Rectal smooth muscle tissue (tissue), 1 donor: Measurements from ENCODE around the gene PXDN.

Experiments
- H3K27ac ChIP-seq: one replicate; pipeline ENCODE4 v1.7.0; 2013; ENCODE audit warnings: low read depth, low read length, inconsistent platforms
- H3K27me3 ChIP-seq: one replicate; pipeline ENCODE4 v1.7.0; 2013; ENCODE audit warnings: low read length; ENCODE audit not compliant: control insufficient read depth, insufficient read depth
- H3K36me3 ChIP-seq: one replicate; pipeline ENCODE4 v1.7.0; 2013; ENCODE audit warnings: low read length; ENCODE audit not compliant: control insufficient read depth, insufficient read depth
- H3K4me1 ChIP-seq: one replicate; pipeline ENCODE4 v1.7.0; 2013; ENCODE audit warnings: low read length; ENCODE audit not compliant: control insufficient read depth, insufficient read depth
- H3K4me3 ChIP-seq: one replicate; pipeline ENCODE4 v1.7.0; 2013; ENCODE audit warnings: low read length
- H3K9ac ChIP-seq: one replicate; pipeline ENCODE4 v1.7.0; 2013; ENCODE audit warnings: low read length

Gene PXDN

DNA sequence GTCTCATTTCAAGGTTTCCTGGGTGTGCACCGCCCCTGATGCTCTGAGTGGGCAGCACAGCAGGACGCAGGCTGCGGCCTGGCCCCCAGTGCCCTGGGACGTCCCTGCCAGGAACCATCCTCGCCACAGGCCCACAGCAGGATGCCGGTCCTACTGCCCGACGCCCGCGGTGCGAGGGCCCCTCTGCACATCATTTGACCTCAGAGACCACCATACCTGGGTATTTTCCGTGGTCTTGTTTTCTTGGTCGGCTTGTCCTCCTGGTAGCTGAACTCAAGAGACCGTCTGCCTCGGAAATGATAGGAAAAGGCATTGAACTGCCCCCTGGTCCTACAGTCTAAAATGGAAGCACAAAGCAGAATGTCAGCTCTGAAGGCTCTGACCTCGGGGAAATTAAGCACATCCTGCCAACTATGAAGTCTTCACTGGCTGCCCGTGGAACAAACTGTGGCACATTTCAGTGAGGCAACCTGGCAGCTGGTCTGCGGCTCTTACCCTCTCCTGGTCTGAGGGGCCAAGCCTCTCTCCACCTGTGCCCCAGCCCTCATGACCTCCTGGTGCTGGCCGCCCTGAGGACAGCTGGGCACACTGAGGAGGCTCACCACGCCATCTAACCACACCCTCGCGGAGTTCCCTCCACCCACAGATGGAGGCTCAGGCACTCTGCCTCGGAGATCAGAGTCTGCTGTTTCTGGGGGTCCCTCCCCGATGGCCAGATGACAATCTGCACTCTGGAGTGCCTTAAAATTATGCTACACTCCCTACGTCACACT, 105.0 kb downstream of the PXDN start:
- no peak overlapping the region for H3K27ac ChIP-seq
- no peak overlapping the region for H3K9ac ChIP-seq
- H3K27me3 ChIP-seq: no peaks in the 10 kb centered on the region
- H3K4me1 ChIP-seq: no peaks in the 10 kb centered on the region
- H3K4me3 ChIP-seq: no peak overlapping the region
- peaks cover 11% of the 10 kb centered on the region for H3K36me3 ChIP-seq

GRCh38 chr2:1638281-1638860, 105.9 kb downstream of the PXDN start:
- Histone ChIP-seq H3K27me3 (no peaks in the 10 kb centered on the region), H3K36me3 (peaks cover 18% of the 10 kb centered on the region)

DNA sequence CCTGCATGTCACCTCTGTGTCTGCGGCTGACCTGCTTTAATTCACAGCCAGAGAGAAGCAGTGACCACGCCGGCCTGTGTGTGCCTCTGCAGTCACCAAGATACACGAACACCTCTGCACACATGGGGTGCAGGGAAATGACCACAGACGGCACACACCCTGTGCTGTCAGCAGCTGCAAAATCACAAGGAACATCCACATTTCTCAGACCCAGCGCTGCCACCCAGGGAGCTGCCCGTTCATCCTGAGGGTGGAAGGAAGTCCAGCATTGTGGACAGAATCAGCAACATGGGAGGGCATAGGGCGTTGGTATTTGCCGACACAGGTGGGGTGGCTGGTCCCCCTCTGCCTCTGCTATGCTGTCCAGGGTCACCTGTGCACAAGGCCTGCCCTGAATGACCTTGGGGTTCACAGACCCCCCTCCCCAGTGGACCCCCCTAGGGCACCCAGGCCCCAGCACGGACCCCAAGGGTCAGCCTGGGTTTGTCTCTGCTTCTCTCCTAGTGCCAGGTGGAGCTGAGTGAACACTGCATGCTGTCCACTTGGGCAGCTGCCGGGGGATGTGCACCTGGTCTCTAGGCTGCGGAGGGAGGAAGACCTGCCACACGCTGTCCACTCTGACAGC, 107.4 kb downstream of the PXDN start:
- Histone ChIP-seq H3K4me3 (no peak overlapping the region), H3K9ac (no peak overlapping the region), H3K27ac (no peak overlapping the region), H3K4me1 (no peaks in the 10 kb centered on the region), H3K27me3 (no peaks in the 10 kb centered on the region), H3K36me3 (peaks cover 21% of the 10 kb centered on the region)

More at GRCh38 chr2:1638281-1638860, 105.9 kb downstream of the PXDN start:
- Histone ChIP-seq H3K4me3 (no peak overlapping the region), H3K9ac (no peak overlapping the region), H3K4me1 (no peaks in the 10 kb centered on the region), H3K27ac (no peak overlapping the region)

DNA sequence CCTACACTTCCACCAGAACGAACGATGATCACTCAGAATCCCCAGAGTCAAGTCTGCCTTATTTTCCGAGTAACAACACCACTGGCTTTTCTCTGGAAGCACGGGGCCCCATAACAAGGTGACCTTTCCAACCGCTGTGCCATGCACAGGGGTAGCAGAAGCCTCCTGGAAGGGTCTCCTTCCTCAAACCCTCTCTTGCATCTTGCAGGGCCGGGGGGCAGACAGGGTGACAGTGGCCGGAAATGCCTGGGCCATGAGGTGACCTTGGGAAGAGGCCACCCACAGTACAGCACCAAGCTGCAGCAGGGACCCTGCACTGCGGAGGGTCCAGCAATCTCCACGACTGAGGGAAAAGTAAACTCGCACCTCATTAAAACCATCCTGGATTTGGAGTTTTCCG, 108.5 kb downstream of the PXDN start:
- no peaks in the 10 kb centered on the region for H3K4me1 ChIP-seq
- no peak overlapping the region for H3K27ac ChIP-seq
- H3K27me3 ChIP-seq: no peaks in the 10 kb centered on the region
- H3K9ac ChIP-seq: no peak overlapping the region
- H3K4me3 ChIP-seq: no peak overlapping the region
- peaks cover 21% of the 10 kb centered on the region for H3K36me3 ChIP-seq

- no peaks in the 10 kb centered on the region for H3K4me1 ChIP-seq
- H3K27me3 ChIP-seq: no peaks in the 10 kb centered on the region
- no peak overlapping the region for H3K27ac ChIP-seq
- H3K9ac ChIP-seq: no peak overlapping the region
- no peak overlapping the region for H3K4me3 ChIP-seq
- H3K36me3 ChIP-seq: peaks cover 21% of the 10 kb centered on the region
Measured at GRCh38 chr2:1634681-1635341, 109.5 kb downstream of the PXDN start.

- H3K4me3 ChIP-seq: no peak overlapping the region
- peaks cover 21% of the 10 kb centered on the region for H3K36me3 ChIP-seq
- no peak overlapping the region for H3K9ac ChIP-seq
- no peak overlapping the region for H3K27ac ChIP-seq
- no peaks in the 10 kb centered on the region for H3K27me3 ChIP-seq
- H3K4me1 ChIP-seq: no peaks in the 10 kb centered on the region
Measured at GRCh38 chr2:1633936-1634587, 110.3 kb downstream of the PXDN start.

DNA sequence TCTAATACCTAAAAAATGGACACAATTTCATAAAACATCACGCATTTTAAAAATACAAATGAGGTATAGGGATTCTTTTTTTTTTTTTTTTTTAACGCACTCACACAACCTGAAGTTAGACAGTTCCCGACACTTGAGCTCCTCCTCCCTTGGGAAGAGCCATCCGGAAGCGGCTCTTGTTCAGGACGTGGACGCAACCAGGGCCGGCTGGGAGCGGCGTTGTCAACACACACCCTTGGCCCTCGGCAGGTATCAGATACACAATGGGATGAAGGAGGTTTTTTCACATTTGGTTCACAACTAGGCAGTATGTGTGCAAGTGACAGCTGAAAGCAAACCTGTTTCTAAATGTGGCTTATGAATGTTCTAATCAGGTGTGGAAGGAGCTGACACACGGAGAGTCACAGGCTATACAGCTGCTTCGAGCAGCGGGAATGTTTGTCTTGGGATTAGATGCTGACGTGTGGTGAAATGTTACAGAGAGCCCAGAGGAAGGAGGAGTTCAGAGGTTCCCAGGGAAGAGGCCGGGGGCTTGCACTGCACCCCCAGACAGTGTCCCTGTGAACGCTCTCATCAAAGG, 111.1 kb downstream of the PXDN start:
- peaks cover 17% of the 10 kb centered on the region for H3K36me3 ChIP-seq
- H3K27ac ChIP-seq: no peak overlapping the region
- H3K4me3 ChIP-seq: no peak overlapping the region
- no peaks in the 10 kb centered on the region for H3K4me1 ChIP-seq
- no peaks in the 10 kb centered on the region for H3K27me3 ChIP-seq
- H3K9ac ChIP-seq: no peak overlapping the region

DNA sequence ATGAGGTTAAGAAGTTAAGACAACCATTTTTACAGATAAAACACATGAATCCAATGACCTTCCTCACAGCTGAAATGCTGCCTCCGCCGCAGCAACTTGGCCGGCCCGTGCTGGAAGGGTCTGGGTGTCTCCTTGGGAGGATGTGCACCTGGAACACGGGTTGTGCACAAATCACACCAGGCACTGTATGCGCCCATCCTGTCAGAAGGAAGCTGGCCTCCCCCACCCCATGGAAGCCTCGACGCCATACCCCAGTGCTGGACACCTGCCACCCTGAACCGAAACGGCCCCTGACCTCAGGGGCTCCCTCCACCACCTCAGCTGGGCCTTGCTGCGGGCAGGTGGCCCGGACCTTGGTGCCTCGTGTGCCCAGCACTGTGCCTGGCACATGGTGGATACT, 111.8 kb downstream of the PXDN start:
- Histone ChIP-seq H3K36me3 (peaks cover 17% of the 10 kb centered on the region), H3K27me3 (no peaks in the 10 kb centered on the region), H3K4me3 (no peak overlapping the region), H3K4me1 (no peaks in the 10 kb centered on the region), H3K27ac (no peak overlapping the region), H3K9ac (no peak overlapping the region)

- H3K4me1 ChIP-seq: no peaks in the 10 kb centered on the region
- peaks cover 17% of the 10 kb centered on the region for H3K36me3 ChIP-seq
- H3K27me3 ChIP-seq: no peaks in the 10 kb centered on the region
- no peak overlapping the region for H3K9ac ChIP-seq
- H3K27ac ChIP-seq: no peak overlapping the region
- H3K4me3 ChIP-seq: no peak overlapping the region
Measured at GRCh38 chr2:1632002-1632348, 112.3 kb downstream of the PXDN start.

DNA sequence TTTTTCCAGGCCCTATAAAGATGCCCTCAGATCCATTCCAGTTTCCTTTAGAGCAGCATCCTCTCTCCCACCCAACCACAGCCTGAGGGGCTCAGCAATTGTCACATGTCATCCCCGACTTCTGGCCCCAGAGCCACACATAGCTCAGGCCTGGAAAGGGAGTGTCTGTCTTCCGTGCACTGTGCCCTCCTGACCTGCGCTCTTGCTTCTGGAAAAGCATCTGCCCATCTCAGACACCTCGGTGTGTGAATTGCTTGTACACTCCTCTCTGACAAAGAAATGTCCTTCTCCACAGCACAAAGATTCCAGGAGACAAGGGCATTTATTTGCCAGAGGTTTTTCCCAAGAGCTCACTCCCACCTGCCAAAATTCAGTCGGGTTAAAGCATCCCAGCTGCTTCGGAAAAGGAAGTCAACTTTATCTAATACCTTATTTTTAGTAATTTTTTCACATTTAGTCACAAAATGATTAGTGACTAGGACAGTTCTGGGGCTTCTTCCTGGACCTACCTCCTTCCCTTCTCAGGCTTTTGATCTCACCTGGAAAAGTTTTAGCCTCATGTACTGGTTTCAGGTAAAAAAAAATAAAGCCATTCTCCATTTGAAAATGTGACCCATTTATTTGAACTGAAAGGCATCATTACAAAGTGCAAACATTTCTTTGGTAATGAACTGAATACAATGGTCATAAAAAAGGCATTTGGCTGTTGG, 112.9 kb downstream of the PXDN start:
- no peaks in the 10 kb centered on the region for H3K4me1 ChIP-seq
- H3K4me3 ChIP-seq: no peak overlapping the region
- H3K27ac ChIP-seq: no peak overlapping the region
- H3K9ac ChIP-seq: no peak overlapping the region
- H3K27me3 ChIP-seq: no peaks in the 10 kb centered on the region
- peaks cover 17% of the 10 kb centered on the region for H3K36me3 ChIP-seq

DNA sequence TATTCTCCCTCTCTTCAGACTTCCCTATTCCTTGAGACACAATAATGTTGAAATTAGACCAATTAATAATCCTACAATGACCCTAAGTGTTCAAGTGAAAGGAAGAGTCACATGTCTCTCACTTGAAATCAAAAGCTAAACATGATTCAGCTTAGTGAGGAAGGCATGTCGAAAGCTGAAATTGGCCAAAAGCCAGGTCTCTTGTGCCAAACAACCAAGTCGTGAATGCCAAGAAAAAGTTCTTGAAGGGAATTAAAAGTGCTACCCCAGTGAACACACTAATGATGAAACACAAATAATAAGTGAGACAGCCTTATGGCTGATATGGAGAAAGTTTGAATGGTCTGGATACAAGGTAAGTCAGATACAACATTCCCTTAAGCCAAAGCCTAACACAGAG, 115.4 kb downstream of the PXDN start:
- Histone ChIP-seq H3K36me3 (peaks cover 8% of the 10 kb centered on the region), H3K4me1 (peaks cover 7% of the 10 kb centered on the region), H3K27me3 (no peaks in the 10 kb centered on the region), H3K4me3 (no peak overlapping the region), H3K9ac (no peak overlapping the region), H3K27ac (no peak overlapping the region)
